Thyroid gland (tissue), 4 donors: Measurements from ENCODE around the gene PTRHD1. TPM values are rescaled to one million over a fixed set of nuclear protein-coding genes. Genes with fewer than 3 reads are reported as not detected.

Experiments
- DNase-seq, 2 donors: peaks; one replicate each; pipeline ENCODE4 v3.0.0-alpha.2; 2019
- H3K27ac ChIP-seq, 3 donors: fragments of 200-600 bp; sonication (generic); 1 replicate in 2 of 3; 2 replicates in 1 of 3; pipeline ENCODE4 v1.5.1; 2016 to 2019; ENCODE audit warnings: mild to moderate bottlenecking in 1 of 3, moderate library complexity in 1 of 3
- H3K27me3 ChIP-seq: fragments of 200-600 bp; sonication (generic); one replicate; pipeline ENCODE4 v1.5.1; 2019
- H3K36me3 ChIP-seq, 2 donors: fragments of 200-600 bp; sonication (generic); one replicate each; pipeline ENCODE4 v1.5.1; 2016 to 2019
- H3K4me1 ChIP-seq, 2 donors: fragments of 200-600 bp; sonication (generic); one replicate each; pipeline ENCODE4 v1.5.1; 2017 to 2019
- H3K4me3 ChIP-seq, 3 donors: fragments of 200-600 bp; sonication (generic); replicated peaks in 1 of 3; 1 replicate in 2 of 3; 2 replicates in 1 of 3; pipeline ENCODE4 v1.5.1; 2016; ENCODE audit warnings: mild to moderate bottlenecking in 1 of 3
- H3K9me3 ChIP-seq: fragments of 200-600 bp; sonication (generic); one replicate; pipeline ENCODE4 v1.5.1; 2017
- POLR2A ChIP-seq, 2 donors: fragments of 450-650 bp; IDR thresholded peaks; one replicate each; pipeline ENCODE4 v1.6.1; 2017; ENCODE audit warnings: antibody characterized with exemption in 2 of 2, mild to moderate bottlenecking in 2 of 2, moderate library complexity in 1 of 2
- WGBS, 2 donors: methylation state at CpG; one replicate each; pipeline ENCODE4 v1.1.5; 2017; 5-methylcytosine and 5-hydroxymethylcytosine counted together
- intact Hi-C: fragments of 100-400 bp; cut with DNase I; formaldehyde crosslinking; loops from one replicate; pipeline ENCODE4 v1.15.1; 2023
- total RNA-seq, 4 donors: library from RNA; depleted of rRNA; stranded (reverse); fragments of >200 nt; gene quantifications; one replicate each; pipeline ENCODE4 v1.2.3, GENCODE V29; 2016
- TF ChIP-seq, protein P1 (sequence below), 6 experiments: fragments of 200-600 bp in 3 of 6; fragments of 450-650 bp in 3 of 6; sonication (generic) in 3 of 6; IDR thresholded peaks; one replicate each; pipeline ENCODE4 v1.5.1; 2016 to 2019; ENCODE audit warnings: antibody characterized with exemption in 6 of 6, mild to moderate bottlenecking in 2 of 6, inconsistent platforms in 1 of 6, moderate library complexity in 1 of 6

The PTRHD1 gene
- total RNA-seq, 4 donors from 2014 or later: 12.6 to 68.8 (median 31.6) TPM

- WGBS, 2 donors: 19 to 37% methylated on average over 1 of the region's 1 CpG
- Histone ChIP-seq H3K27ac (no peak overlapping the region), H3K4me1 (peaks cover 10 to 13% of the 10 kb centered on the region in 2 donors), H3K4me3 (no peak overlapping the region), H3K36me3 (no peaks in the 10 kb centered on the region), H3K9me3 (no peaks in the 10 kb centered on the region), H3K27me3 (no peaks in the 10 kb centered on the region)
- intact Hi-C loops: no loop called here
- no peak for DNase-seq
- TF ChIP-seq, protein P1, sequence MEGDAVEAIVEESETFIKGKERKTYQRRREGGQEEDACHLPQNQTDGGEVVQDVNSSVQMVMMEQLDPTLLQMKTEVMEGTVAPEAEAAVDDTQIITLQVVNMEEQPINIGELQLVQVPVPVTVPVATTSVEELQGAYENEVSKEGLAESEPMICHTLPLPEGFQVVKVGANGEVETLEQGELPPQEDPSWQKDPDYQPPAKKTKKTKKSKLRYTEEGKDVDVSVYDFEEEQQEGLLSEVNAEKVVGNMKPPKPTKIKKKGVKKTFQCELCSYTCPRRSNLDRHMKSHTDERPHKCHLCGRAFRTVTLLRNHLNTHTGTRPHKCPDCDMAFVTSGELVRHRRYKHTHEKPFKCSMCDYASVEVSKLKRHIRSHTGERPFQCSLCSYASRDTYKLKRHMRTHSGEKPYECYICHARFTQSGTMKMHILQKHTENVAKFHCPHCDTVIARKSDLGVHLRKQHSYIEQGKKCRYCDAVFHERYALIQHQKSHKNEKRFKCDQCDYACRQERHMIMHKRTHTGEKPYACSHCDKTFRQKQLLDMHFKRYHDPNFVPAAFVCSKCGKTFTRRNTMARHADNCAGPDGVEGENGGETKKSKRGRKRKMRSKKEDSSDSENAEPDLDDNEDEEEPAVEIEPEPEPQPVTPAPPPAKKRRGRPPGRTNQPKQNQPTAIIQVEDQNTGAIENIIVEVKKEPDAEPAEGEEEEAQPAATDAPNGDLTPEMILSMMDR (IDR thresholded peaks at IDR 0.05): no peak
- TF ChIP-seq POLR2A (IDR thresholded peaks at IDR 0.05): no peak
These were observed 48.8 kb downstream of the PTRHD1 start for GRCh38 chr2:24744356-24744755.

- Histone ChIP-seq H3K27me3 (no peaks in the 10 kb centered on the region), H3K36me3 (no peaks in the 10 kb centered on the region), H3K4me1 (peaks cover 10 to 13% of the 10 kb centered on the region in 2 donors), H3K9me3 (no peaks in the 10 kb centered on the region), H3K4me3 (no peak overlapping the region), H3K27ac (no peak overlapping the region)
- TF ChIP-seq, protein P1 (IDR thresholded peaks at IDR 0.05): no peak
- no peak for TF ChIP-seq POLR2A (IDR thresholded peaks at IDR 0.05)
- intact Hi-C loops: no loop called here
- WGBS, 2 donors: 72 to 87% methylated on average over 3 of the region's 3 CpGs
- no peak for DNase-seq
These were observed 49.3 kb downstream of the PTRHD1 start for GRCh38 chr2:24743924-24744323.

DNA sequence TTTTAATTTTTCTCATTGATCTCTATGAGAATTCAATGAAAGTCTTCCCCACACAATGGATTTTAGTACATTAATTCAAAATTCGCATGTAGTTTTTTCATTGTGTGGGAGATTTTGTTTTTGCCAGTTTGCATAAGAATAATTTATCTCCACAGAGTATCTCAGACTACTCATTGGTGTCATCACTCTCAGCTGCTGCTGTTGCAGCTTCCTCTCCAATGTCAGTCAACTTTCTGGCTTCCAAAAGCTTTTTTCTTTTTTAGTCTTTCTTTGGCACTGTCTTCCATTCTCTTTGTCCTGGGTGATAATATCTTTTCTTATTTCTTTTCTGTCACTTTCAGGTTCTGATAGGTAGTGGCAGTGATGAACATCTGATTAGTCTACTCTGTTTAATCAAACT, 50.5 kb downstream of the PTRHD1 start:
- H3K27ac ChIP-seq: no peak overlapping the region
- H3K36me3 ChIP-seq: no peaks in the 10 kb centered on the region
- H3K4me3 ChIP-seq: no peak overlapping the region
- peaks cover 10 to 13% of the 10 kb centered on the region in 2 donors for H3K4me1 ChIP-seq
- H3K9me3 ChIP-seq: no peaks in the 10 kb centered on the region
- no peaks in the 10 kb centered on the region for H3K27me3 ChIP-seq
- intact Hi-C loops: no loop called here
- no peak for DNase-seq
- 92 to 94% methylated on average over 1 of the region's 1 CpG for WGBS, 2 donors
- TF ChIP-seq, protein P1 (IDR thresholded peaks at IDR 0.05): no peak
- TF ChIP-seq POLR2A (IDR thresholded peaks at IDR 0.05): no peak

DNA sequence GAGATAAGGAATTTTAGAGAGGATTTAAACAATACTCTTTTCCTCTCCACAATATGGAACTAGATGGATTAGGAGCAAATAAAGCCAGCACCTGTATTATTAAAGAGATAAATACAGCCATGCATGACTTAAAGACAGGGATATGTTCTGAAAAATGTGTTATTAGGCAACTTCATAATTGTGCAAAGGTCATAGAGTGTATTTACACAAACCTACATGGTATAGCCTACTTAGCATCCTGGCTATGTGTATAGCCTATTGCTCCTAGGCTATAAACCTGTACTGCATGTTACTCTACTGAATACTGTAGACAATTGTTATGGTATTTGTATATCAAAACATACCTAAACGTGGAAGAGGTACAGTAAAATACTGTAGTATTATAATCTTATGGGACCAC, 53.0 kb downstream of the PTRHD1 start:
- Histone ChIP-seq H3K36me3 (no peaks in the 10 kb centered on the region), H3K4me1 (peaks cover 15 to 20% of the 10 kb centered on the region in 2 donors), H3K4me3 (no peak overlapping the region), H3K27ac (no peak overlapping the region), H3K27me3 (no peaks in the 10 kb centered on the region), H3K9me3 (no peaks in the 10 kb centered on the region)
- intact Hi-C loops: no loop called here
- WGBS, 2 donors: 87 to 91% methylated on average over 1 of the region's 1 CpG
- DNase-seq: no peak
- TF ChIP-seq, protein P1 (IDR thresholded peaks at IDR 0.05): no peak
- no peak for TF ChIP-seq POLR2A (IDR thresholded peaks at IDR 0.05)

Other genes starting within 250 kb of the PTRHD1 start
- gene CENPO, start within 50 bp of the PTRHD1 start, total RNA-seq: 1 to 10 TPM; 4.2 to 8.9 (median 6.3) TPM
- 10 to 100 TPM; 17.5 to 38.7 (median 29.2) TPM for gene ADCY3, start 126.8 kb upstream of the PTRHD1 start, total RNA-seq
- gene DNAJC27, start 178.6 kb upstream of the PTRHD1 start, total RNA-seq: 10 to 100 TPM in 3 of 4 donors, 1 to 10 TPM in 1; 7.7 to 16.1 (median 15.7) TPM
- 10 to 100 TPM; 17.3 to 21.5 (median 20.0) TPM for gene EFR3B, start 248.7 kb upstream of the PTRHD1 start, total RNA-seq